Measurements from ENCODE around the gene ZNF76. TPM values are rescaled to one million over a fixed set of nuclear protein-coding genes. Genes with fewer than 3 reads are reported as not detected.
"Not testable (repeated sequence)": the region's sequence is repeated elsewhere in the genome, so short reads cannot be mapped to it uniquely, and the experiment has no call there.

The ZNF76 gene
- total and polyA plus RNA-seq, 2 donors (not counting 3 experiments of a cell fraction or from before 2014, with no cell fraction given): 27.9 to 34.6 TPM

- Histone ChIP-seq H3K79me2 (ENCODE audit: control insufficient read depth, insufficient read depth, low read length) (no peaks in the 10 kb centered on the region), H3K36me3 (ENCODE audit: control insufficient read depth in 2 of 2, extremely low read depth in 1 of 2, insufficient read depth in 2 of 2, low read length in 2 of 2) (no peaks in the 10 kb centered on the region), H3K9ac (replicated peaks; ENCODE audit: extremely low read depth, insufficient read depth, low read length) (no peak overlapping the region), H3K4me3 (replicated peaks in 1 of 3; ENCODE audit: insufficient read depth in 1 of 3, low read depth in 1 of 3, low read length in 3 of 3) (no peak overlapping the region), H3K9me3 (replicated peaks; ENCODE audit: control insufficient read depth, insufficient read depth, low read length) (no peaks in the 10 kb centered on the region), H2AFZ (ENCODE audit: low read depth, low read length) (no peak overlapping the region), H3K4me2 (ENCODE audit: insufficient read depth, low read length) (no peak overlapping the region), H3K4me1 (ENCODE audit: control insufficient read depth, extremely low read depth, insufficient read depth, low read length) (no peaks in the 10 kb centered on the region), H4K20me1 (replicated peaks; ENCODE audit: control insufficient read depth, extremely low read depth, insufficient read depth, low read length) (no peaks in the 10 kb centered on the region), H3K9me1 (replicated peaks; ENCODE audit: control insufficient read depth, extremely low read depth, insufficient read depth, low read length) (no peaks in the 10 kb centered on the region), H3K27me3 (ENCODE audit: control insufficient read depth in 2 of 2, insufficient read depth in 2 of 2, low read length in 2 of 2) (peaks cover 0 to 5% of the 10 kb centered on the region in 2 experiments), H3K27ac (ENCODE audit: insufficient read depth, low read depth, low read length) (no peak overlapping the region)
- TF ChIP-seq JUN (IDR thresholded peaks at IDR 0.05; ENCODE audit: borderline replicate concordance, insufficient read depth, insufficient read length, low read depth): no peak
- TF ChIP-seq, protein P1, sequence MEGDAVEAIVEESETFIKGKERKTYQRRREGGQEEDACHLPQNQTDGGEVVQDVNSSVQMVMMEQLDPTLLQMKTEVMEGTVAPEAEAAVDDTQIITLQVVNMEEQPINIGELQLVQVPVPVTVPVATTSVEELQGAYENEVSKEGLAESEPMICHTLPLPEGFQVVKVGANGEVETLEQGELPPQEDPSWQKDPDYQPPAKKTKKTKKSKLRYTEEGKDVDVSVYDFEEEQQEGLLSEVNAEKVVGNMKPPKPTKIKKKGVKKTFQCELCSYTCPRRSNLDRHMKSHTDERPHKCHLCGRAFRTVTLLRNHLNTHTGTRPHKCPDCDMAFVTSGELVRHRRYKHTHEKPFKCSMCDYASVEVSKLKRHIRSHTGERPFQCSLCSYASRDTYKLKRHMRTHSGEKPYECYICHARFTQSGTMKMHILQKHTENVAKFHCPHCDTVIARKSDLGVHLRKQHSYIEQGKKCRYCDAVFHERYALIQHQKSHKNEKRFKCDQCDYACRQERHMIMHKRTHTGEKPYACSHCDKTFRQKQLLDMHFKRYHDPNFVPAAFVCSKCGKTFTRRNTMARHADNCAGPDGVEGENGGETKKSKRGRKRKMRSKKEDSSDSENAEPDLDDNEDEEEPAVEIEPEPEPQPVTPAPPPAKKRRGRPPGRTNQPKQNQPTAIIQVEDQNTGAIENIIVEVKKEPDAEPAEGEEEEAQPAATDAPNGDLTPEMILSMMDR (IDR thresholded peaks at IDR 0.05; ENCODE audit: extremely low read depth in 1 of 2, insufficient read depth in 1 of 2, low read depth in 1 of 2, low read length in 2 of 2): peak; percentile 53 to 78
- CTCF ChIA-PET: interaction anchor here (0.6 to 3.9 kb wide), 22 partner anchors 10 to 410 kb away, joined by 3 to 67 read pairs (median 4); partner anchors contain the start of genes ARMC12 and DEF6
- BruUV-seq (replicated peaks): no TSS peak
- POLR2A ChIA-PET: no interaction called here
- dilution Hi-C loops (cut with MboI; ENCODE audit: extremely low pct_ligation_motif_present, low sequenced_read_pairs): no loop called here
- DNase-seq (ENCODE audit: low read depth, low spot score) (peak; percentile 58), FAIRE-seq (peak; percentile 92)
- intact Hi-C loops (cut with micrococcal nuclease): loop anchor here (1.0 kb wide), 1 partner anchor 30 kb away; the partner anchor contains the start of gene DEF6
Measured at GRCh38 chr6:35327349-35328027, 68.0 kb downstream of the ZNF76 start.

- H3K27me3 ChIP-seq (ENCODE audit: control insufficient read depth in 2 of 2, insufficient read depth in 2 of 2, low read length in 2 of 2): peaks cover 0 to 5% of the 10 kb centered on the region in 2 experiments
- no peaks in the 10 kb centered on the region for H3K4me1 ChIP-seq (ENCODE audit: control insufficient read depth, extremely low read depth, insufficient read depth, low read length)
- CTCF ChIA-PET: interaction anchor here (0.6 to 3.9 kb wide), 22 partner anchors 9 to 409 kb away, joined by 3 to 67 read pairs (median 4); partner anchors contain the start of genes ARMC12 and DEF6
- no peaks in the 10 kb centered on the region for H3K9me3 ChIP-seq (replicated peaks; ENCODE audit: control insufficient read depth, insufficient read depth, low read length)
- H3K36me3 ChIP-seq (ENCODE audit: control insufficient read depth in 2 of 2, extremely low read depth in 1 of 2, insufficient read depth in 2 of 2, low read length in 2 of 2): no peaks in the 10 kb centered on the region
- no peak overlapping the region for H3K27ac ChIP-seq (ENCODE audit: insufficient read depth, low read depth, low read length)
- H3K79me2 ChIP-seq (ENCODE audit: control insufficient read depth, insufficient read depth, low read length): no peaks in the 10 kb centered on the region
- TF ChIP-seq POLR2A (IDR thresholded peaks at IDR 0.05; ENCODE audit: low read depth, low read length) (no peak), GATA2 (IDR thresholded peaks at IDR 0.05; ENCODE audit: insufficient read depth, insufficient read length, low read depth, low read length) (no peak)
- H3K9me1 ChIP-seq (replicated peaks; ENCODE audit: control insufficient read depth, extremely low read depth, insufficient read depth, low read length): no peaks in the 10 kb centered on the region
- H3K4me3 ChIP-seq (replicated peaks in 1 of 3; ENCODE audit: insufficient read depth in 1 of 3, low read depth in 1 of 3, low read length in 3 of 3): no peak overlapping the region
- H3K9ac ChIP-seq (replicated peaks; ENCODE audit: extremely low read depth, insufficient read depth, low read length): no peak overlapping the region
- BruUV-seq (replicated peaks): no TSS peak
- no peaks in the 10 kb centered on the region for H4K20me1 ChIP-seq (replicated peaks; ENCODE audit: control insufficient read depth, extremely low read depth, insufficient read depth, low read length)
- intact Hi-C loops (cut with micrococcal nuclease) (no loop called here), dilution Hi-C loops (cut with MboI; ENCODE audit: extremely low pct_ligation_motif_present, low sequenced_read_pairs) (no loop called here)
- H3K4me2 ChIP-seq (ENCODE audit: insufficient read depth, low read length): no peak overlapping the region
- no peak for DNase-seq (ENCODE audit: low read depth, low spot score)
- FAIRE-seq: peak; percentile 67
- POLR2A ChIA-PET: no interaction called here
- H2AFZ ChIP-seq (ENCODE audit: low read depth, low read length): no peak overlapping the region
Measured at GRCh38 chr6:35328108-35328723, 68.7 kb downstream of the ZNF76 start.

GRCh38 chr6:35328965-35329364 is 69.4 kb downstream of the ZNF76 start:
- POLR2A ChIA-PET; H3K79me2 ChIP-seq (ENCODE audit: control insufficient read depth, insufficient read depth, low read length); BruUV-seq (replicated peaks); H3K9me3 ChIP-seq (replicated peaks; ENCODE audit: control insufficient read depth, insufficient read depth, low read length); H3K27me3 ChIP-seq (ENCODE audit: control insufficient read depth in 2 of 2, insufficient read depth in 2 of 2, low read length in 2 of 2); dilution Hi-C loops (cut with MboI; ENCODE audit: extremely low pct_ligation_motif_present, low sequenced_read_pairs); H3K36me3 ChIP-seq (ENCODE audit: control insufficient read depth in 2 of 2, extremely low read depth in 1 of 2, insufficient read depth in 2 of 2, low read length in 2 of 2); H3K9me1 ChIP-seq (replicated peaks; ENCODE audit: control insufficient read depth, extremely low read depth, insufficient read depth, low read length); intact Hi-C loops (cut with micrococcal nuclease); H3K4me3 ChIP-seq (replicated peaks in 1 of 3; ENCODE audit: insufficient read depth in 1 of 3, low read depth in 1 of 3, low read length in 3 of 3); H3K4me1 ChIP-seq (ENCODE audit: control insufficient read depth, extremely low read depth, insufficient read depth, low read length); H2AFZ ChIP-seq (ENCODE audit: low read depth, low read length); FAIRE-seq; DNase-seq (ENCODE audit: low read depth, low spot score); H4K20me1 ChIP-seq (replicated peaks; ENCODE audit: control insufficient read depth, extremely low read depth, insufficient read depth, low read length); H3K4me2 ChIP-seq (ENCODE audit: insufficient read depth, low read length); H3K9ac ChIP-seq (replicated peaks; ENCODE audit: extremely low read depth, insufficient read depth, low read length); H3K27ac ChIP-seq (ENCODE audit: insufficient read depth, low read depth, low read length): not testable (repeated sequence)
- CTCF ChIA-PET: interaction anchor here (2.0 to 3.9 kb wide), 4 partner anchors 11 to 121 kb away, joined by 8 to 67 read pairs (median 20); partner anchors contain the start of gene DEF6
